NCI-H128 (cell line): ENCODE measurements around the gene NEK2.
"Not testable (repeated sequence)": the region's sequence is repeated elsewhere in the genome, so short reads cannot be mapped to it uniquely, and the experiment has no call there.

Experiments
- DNase-seq: peaks from one replicate; lab custom pipeline; 2025; ENCODE audit not compliant: unreplicated experiment; lab: John Stamatoyannopoulos, UW

The NEK2 gene

DNA sequence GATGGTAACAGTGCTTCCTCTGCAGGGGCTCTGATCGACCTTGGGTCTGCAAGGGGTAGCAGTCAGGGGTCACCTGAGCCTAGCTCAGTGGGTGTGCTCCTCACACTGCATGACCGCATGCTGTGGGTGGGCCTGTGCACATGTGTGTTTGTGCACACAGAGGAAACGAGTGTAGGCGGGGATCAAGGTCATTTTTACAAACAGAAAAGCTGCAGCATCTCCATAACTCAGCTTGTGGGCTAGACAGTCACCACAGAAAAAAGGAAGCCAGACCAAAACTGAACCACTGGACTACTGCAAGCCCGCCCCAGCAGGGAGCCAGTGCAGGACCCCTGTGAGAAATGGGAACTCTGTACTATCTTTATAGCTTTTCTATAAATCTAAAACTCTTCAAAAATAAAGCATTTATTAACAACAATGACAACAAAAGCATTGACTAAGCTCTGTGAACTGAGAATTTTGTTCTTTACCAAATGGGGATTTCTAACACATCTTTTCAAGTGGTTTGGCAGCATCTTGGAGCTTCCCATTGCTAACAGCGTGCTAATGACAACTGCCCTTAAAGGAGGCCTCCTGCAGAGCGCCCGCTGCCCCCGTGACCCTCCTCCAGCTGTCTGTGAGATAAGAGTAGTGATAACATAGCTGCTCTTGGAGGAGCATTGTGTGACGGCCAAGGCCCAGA lies 19.9 kb upstream of the NEK2 start:
- DNase-seq, result no peak

- DNase-seq, result not testable (repeated sequence)
Measured at GRCh38 chr1:211693911-211694310, 18.5 kb upstream of the NEK2 start.

GRCh38 chr1:211688421-211688820 lies 13.0 kb upstream of the NEK2 start:
- no peak for DNase-seq

DNA sequence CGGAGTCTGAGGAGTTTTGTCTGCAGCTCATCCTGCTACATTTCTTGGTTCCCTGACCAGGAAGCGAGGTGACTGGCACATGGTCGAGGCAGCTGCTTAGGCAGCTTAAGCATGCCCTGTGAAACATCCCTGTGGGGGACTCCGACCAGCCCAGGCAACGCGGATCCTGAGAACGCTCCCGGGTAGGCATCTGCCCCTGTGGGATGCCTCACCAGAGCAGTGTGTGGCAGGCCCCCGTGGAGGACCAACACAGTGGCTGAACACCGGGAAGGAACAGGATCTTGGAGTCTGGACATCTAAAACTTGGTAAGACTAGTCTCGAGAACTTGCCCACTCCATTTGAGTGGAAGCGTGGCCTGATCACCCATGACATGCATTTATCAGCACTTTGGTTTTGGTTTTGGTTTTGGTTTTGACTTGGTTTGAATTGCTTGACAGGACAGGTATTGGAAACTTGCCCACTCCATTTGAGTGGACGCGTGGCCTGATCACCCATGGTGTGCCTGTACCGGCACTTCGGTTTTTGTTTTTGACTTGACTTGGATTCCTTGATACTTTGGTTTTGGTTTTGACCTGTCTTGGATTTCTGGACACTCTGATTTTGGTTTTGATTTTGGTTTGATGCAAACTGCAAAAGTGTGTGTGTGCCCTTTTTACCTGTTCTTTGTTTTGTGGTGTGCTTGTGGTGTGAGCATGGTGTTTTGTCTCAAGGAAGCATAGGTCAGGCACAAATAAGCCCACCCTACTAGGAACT lies 12.2 kb upstream of the NEK2 start:
- no peak for DNase-seq

DNA sequence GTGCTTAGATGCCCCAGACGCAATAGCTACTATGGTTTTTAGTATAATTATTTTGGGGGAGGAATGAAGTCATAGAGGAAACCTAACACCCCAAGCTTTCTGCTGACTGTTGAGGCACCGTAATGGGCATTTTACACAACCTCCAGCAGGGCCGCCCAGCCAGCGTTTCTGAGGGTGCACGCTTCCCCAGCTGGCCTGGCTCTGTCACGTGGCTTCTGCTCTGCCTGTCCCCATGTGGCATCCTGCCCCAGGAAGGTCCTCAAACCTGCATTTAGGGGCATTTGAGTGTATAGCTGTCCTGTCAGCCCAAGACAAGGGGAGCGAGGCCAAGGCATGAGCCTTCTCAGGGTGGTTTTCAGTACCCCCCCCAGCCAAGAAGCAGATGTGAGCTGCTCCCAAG lies 10.4 kb upstream of the NEK2 start:
- no peak for DNase-seq

- no peak for DNase-seq
Measured at GRCh38 chr1:211684791-211685190, 9.4 kb upstream of the NEK2 start.

- no peak for DNase-seq
Measured at GRCh38 chr1:211684331-211684730, 8.9 kb upstream of the NEK2 start.

- DNase-seq, result no peak
Measured at GRCh38 chr1:211683396-211684297, 8.2 kb upstream of the NEK2 start.

DNA sequence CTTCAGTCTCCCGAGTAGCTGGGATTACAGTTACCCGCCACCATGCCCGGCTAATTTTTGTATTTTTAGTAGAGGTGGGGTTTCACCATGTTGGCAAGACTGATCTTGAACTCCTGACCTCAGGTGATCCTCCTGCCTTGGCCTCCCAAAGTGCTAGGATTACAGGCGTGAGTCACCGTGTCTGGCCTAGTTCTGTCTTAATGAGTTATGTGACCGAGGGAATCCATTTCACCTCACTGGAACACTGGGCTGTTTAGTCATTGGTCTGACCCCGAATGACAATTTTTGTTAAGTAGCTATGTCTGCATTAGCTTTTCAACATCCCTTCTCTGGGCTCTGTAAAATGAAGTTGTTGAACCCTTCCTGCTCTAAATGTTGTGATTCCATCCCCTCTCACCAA lies 6.8 kb upstream of the NEK2 start:
- not testable (repeated sequence) for DNase-seq

DNA sequence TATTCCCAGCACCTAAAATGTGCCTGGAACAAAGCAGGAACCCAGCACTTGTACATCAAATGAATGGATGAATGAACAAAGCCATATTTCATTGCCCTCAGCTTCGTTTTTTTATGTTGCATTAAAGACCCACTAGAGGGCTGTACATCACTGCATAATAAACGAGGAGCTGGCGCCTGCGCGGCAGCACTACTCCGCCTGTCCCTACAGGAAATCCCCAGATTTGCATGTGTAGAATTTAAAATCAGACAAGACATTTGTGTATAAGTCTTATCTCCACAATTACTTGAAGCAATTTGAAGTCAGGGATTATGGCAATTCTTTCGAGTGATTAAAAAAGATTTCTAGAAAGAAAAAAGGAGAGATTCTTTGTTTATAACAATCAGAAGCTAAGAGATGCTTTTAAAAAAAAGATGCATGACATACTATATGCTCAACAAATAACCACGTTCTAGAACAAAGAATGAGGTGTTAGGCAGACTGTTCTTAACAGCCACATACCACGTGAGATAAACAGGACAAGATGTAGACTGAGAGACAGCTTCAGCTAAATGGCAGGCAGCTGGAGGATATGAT lies 5.4 kb upstream of the NEK2 start:
- peak; percentile 69 for DNase-seq

- DNase-seq, result no peak
Measured at GRCh38 chr1:211677659-211678058, 2.2 kb upstream of the NEK2 start.

DNA sequence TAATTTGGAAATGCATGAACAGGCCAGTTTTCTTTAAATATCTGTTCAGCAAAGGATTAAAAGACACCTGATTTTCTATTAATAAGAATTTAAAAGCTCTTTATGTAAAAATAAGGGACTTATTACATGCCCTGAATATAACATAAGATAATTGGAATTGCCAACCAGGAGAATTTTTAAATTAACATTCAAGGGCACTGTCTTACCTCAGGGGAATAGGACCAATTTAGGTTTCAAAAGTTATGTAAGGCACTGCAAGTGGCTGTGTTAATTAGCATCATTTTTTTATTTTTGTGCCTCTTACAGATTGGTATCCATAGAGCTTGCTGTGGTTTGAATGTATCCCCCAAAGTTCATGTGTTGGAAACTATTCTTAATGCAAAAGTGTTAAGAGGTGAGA lies 1.3 kb upstream of the NEK2 start:
- no peak for DNase-seq

DNA sequence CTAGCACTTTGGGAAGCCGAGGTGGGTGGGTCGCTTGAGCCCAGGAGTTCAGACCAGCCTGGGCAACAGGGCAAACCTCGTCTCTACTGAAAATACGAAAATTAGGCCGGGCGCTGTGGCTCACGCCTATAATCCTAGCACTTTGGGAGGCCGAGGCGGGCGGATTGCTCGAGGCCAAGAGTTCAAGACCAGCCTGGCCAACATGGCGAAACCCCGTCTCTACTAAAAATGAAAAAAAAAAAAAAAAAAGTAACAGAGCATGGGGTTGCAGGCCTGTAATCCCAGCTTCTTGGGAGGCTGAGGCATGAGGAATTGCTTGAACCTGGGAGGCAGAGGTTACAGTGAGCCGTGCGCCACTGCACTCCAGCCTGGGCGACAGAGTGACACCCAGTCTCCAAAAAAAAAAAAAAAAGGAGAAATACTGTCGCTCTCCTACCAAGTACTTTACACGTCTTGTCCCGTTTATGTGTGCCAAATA lies 724 bp upstream of the NEK2 start:
- DNase-seq, result no peak

- DNase-seq, result no peak
Measured at GRCh38 chr1:211667065-211667617, 8.3 kb downstream of the NEK2 start.

- no peak for DNase-seq
Measured at GRCh38 chr1:211660718-211661222, 14.7 kb downstream of the NEK2 start.

DNA sequence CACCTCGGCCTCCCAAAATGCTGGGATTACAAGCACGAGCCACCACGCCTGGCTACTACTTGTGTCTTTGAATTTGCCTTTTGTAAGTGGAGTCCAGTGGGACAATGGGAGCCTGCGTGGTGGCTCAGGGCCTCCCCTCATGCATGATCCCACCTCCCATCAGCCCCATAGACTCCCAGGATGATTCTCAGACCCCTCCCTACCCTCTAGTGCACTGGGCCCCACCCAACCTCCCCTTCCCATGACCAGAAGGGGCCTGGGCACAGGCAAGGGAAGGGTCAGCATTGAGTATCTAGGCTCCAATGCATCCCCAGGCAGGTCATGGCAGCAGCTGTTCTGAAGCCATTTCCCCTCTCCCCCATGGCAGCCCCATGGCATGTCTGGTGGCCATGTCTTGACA lies 18.7 kb downstream of the NEK2 start:
- DNase-seq, result no peak

GRCh38 chr1:211654838-211655787 lies 20.3 kb downstream of the NEK2 start:
- peak; percentile 80 for DNase-seq

GRCh38 chr1:211653959-211654496 lies 21.4 kb downstream of the NEK2 start:
- no peak for DNase-seq

DNA sequence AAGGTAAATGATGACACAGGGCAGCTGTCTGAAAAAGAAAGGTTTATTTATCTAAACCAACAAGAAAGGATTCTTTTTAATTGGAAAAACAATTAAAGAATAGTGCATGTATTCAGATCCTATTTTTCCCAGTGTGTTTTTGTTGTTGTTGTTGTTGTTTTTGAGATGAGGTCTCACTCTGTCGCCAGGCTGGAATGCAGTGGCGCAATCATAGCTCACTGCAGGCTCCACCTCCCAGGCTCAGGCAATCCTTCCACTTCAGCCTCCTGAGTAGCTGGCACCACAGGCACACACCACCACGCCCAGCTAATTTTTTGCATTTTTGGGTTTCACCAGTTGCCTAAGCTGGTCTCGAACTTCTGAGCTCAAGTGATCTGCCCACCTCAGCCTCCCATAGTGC lies 22.1 kb downstream of the NEK2 start:
- no peak for DNase-seq
